ENCODE measurements around the gene PRPF39. TPM values are rescaled to one million over a fixed set of nuclear protein-coding genes. Genes with fewer than 3 reads are reported as not detected.
A peak's percentile ranks its signal among the peaks of the same experiment; 100 is the strongest.

The PRPF39 gene
- total and polyA plus RNA-seq, 2 of the 13 experiments (the other 11 are each of a cell fraction or from before 2014, with no cell fraction given) = 44.2 to 65.0 TPM

DNA sequence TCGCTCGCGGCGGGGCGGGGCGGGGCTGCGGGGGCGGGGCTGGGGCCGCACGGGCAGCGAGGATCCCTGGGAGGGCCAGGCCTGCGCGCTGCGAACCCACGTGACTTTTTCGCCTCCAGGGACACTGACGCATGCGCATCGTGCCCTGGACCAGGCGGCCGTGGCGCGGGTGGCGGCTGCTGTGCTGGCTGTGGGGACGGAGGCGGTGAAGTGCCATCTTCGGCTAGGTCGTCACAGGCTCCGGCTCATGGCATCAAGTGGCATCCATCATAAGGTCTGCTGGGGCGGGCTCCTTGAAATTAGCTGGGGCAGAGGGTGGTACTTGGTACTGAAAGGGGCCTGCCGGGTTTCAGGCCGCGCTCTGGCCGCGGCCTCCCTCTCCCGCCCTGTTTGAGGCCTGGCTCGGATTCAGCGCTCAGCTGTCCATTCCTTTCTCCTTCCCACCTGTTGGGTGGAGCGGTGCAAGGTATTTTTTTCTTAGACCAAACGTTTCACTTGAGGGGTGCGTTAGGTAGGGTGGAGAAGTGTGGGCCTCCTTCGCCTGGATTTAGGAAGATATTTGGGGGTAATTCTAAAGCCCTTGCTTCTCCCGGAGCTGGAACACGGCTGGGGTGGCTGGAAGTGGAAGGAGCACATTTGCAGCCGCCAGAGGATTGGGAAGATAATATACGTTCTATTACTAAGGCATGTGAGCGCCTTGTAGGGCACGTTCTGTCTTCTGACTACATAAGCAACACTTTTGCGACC is at the start of gene PRPF39 (continued):
- TF ChIP-seq, protein P1, sequence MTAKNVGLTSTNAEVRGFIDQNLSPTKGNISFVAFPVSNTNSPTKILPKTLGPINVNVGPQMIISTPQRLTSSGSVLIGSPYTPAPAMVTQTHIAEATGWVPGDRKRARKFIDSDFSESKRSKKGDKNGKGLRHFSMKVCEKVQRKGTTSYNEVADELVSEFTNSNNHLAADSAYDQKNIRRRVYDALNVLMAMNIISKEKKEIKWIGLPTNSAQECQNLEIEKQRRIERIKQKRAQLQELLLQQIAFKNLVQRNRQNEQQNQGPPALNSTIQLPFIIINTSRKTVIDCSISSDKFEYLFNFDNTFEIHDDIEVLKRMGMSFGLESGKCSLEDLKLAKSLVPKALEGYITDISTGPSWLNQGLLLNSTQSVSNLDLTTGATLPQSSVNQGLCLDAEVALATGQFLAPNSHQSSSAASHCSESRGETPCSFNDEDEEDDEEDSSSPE (CRISPR knock-in tag; IDR thresholded peaks at IDR 0.05) = peak; percentile 67
- TF ChIP-seq ZNF234 (CRISPR knock-in tag; conservative IDR thresholded peaks at IDR 0.05) (no peak), TGIF2 (CRISPR knock-in tag; IDR thresholded peaks at IDR 0.05) (no peak), ZNF280B (CRISPR knock-in tag; IDR thresholded peaks at IDR 0.05; ENCODE audit: borderline replicate concordance) (peak; percentile 69; the same call in 1 of the 2 replicates), JUNB (CRISPR knock-in tag; IDR thresholded peaks at IDR 0.05; ENCODE audit: borderline replicate concordance) (no peak), ZBTB8A (CRISPR knock-in tag; IDR thresholded peaks at IDR 0.05; ENCODE audit: borderline replicate concordance, low read depth) (no peak), MAFG (CRISPR knock-in tag; IDR thresholded peaks at IDR 0.05) (no peak), HNF4G (IDR thresholded peaks at IDR 0.05; ENCODE audit: borderline replicate concordance, low read depth, low read length) (no peak), HNF4G (CRISPR knock-in tag; IDR thresholded peaks at IDR 0.05; ENCODE audit: borderline replicate concordance, low read depth) (peak; percentile 44; the same call in 1 of the 2 replicates), ZNF780A (CRISPR knock-in tag; IDR thresholded peaks at IDR 0.05) (no peak), ZFP41 (CRISPR knock-in tag; IDR thresholded peaks at IDR 0.05; ENCODE audit: borderline replicate concordance) (peak; percentile 76; the same call in 1 of the 2 replicates), ATRX (CRISPR knock-in tag; IDR thresholded peaks at IDR 0.05; ENCODE audit: borderline replicate concordance) (no peak), SMYD3 (CRISPR knock-in tag; IDR thresholded peaks at IDR 0.05) (no peak), ZNF264 (CRISPR knock-in tag; IDR thresholded peaks at IDR 0.05) (no peak), ZNF383 (CRISPR knock-in tag; IDR thresholded peaks at IDR 0.05; ENCODE audit: borderline replicate concordance) (no peak), JUN (CRISPR knock-in tag; IDR thresholded peaks at IDR 0.05) (no peak), HHEX (CRISPR knock-in tag; IDR thresholded peaks at IDR 0.05) (no peak)
- TF ChIP-seq, protein P2, sequence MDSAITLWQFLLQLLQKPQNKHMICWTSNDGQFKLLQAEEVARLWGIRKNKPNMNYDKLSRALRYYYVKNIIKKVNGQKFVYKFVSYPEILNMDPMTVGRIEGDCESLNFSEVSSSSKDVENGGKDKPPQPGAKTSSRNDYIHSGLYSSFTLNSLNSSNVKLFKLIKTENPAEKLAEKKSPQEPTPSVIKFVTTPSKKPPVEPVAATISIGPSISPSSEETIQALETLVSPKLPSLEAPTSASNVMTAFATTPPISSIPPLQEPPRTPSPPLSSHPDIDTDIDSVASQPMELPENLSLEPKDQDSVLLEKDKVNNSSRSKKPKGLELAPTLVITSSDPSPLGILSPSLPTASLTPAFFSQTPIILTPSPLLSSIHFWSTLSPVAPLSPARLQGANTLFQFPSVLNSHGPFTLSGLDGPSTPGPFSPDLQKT (CRISPR knock-in tag; IDR thresholded peaks at IDR 0.05; ENCODE audit: borderline replicate concordance) = no peak
- TF ChIP-seq, protein P3, sequence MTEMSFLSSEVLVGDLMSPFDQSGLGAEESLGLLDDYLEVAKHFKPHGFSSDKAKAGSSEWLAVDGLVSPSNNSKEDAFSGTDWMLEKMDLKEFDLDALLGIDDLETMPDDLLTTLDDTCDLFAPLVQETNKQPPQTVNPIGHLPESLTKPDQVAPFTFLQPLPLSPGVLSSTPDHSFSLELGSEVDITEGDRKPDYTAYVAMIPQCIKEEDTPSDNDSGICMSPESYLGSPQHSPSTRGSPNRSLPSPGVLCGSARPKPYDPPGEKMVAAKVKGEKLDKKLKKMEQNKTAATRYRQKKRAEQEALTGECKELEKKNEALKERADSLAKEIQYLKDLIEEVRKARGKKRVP (CRISPR knock-in tag; IDR thresholded peaks at IDR 0.05) = 0 out of 4 replicates have a peak, but pooled peaks of 1 of the 2 experiments have one; percentile 22
- TF ChIP-seq, protein P4, sequence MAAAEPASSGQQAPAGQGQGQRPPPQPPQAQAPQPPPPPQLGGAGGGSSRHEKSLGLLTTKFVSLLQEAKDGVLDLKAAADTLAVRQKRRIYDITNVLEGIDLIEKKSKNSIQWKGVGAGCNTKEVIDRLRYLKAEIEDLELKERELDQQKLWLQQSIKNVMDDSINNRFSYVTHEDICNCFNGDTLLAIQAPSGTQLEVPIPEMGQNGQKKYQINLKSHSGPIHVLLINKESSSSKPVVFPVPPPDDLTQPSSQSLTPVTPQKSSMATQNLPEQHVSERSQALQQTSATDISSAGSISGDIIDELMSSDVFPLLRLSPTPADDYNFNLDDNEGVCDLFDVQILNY (CRISPR knock-in tag; conservative IDR thresholded peaks at IDR 0.05) = no peak
- TF ChIP-seq, protein P5, sequence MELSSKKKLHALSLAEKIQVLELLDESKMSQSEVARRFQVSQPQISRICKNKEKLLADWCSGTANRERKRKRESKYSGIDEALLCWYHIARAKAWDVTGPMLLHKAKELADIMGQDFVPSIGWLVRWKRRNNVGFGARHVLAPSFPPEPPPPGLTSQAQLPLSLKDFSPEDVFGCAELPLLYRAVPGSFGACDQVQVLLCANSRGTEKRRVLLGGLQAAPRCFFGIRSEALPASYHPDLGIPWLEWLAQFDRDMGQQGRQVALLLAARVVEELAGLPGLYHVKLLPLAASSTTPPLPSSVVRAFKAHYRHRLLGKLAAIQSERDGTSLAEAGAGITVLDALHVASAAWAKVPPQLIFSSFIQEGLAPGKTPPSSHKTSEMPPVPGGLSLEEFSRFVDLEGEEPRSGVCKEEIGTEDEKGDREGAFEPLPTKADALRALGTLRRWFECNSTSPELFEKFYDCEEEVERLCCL (CRISPR knock-in tag; IDR thresholded peaks at IDR 0.05; ENCODE audit: borderline replicate concordance) = peak; percentile 54; the same call in 1 of the 2 replicates
- TF ChIP-seq, protein P6, sequence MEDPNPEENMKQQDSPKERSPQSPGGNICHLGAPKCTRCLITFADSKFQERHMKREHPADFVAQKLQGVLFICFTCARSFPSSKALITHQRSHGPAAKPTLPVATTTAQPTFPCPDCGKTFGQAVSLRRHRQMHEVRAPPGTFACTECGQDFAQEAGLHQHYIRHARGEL (CRISPR knock-in tag; IDR thresholded peaks at IDR 0.05) = no peak

Measured in HepG2 (cell line).